Upper lobe of left lung (tissue), 6 donors: ENCODE results near the gene PMPCA. TPM values are rescaled to one million over a fixed set of nuclear protein-coding genes. Genes with fewer than 3 reads are reported as not detected.
A peak's percentile ranks its signal among the peaks of the same experiment; 100 is the strongest.
"Not testable (repeated sequence)": the region's sequence is repeated elsewhere in the genome, so short reads cannot be mapped to it uniquely, and the experiment has no call there.

Experiments
- ATAC-seq, 2 donors: fragments of 200-7000 bp; cut with Tn5 transposase; one replicate each; pipeline ENCODE4 v1.9.1; 2022; ENCODE audit warnings: mild to moderate bottlenecking in 2 of 2, moderate library complexity in 2 of 2; ENCODE audit not compliant: low FRiP score in 2 of 2
- DNase-seq, 2 donors: peaks; one replicate each; pipeline ENCODE4 v3.0.0-alpha.2; 2019 to 2020
- H3K27ac ChIP-seq, 4 donors: fragments of 200-600 bp; sonication (generic); one replicate each; pipeline ENCODE4 v1.5.1; 2016 to 2019
- H3K27me3 ChIP-seq, 4 donors: fragments of 200-600 bp; sonication (generic); one replicate each; pipeline ENCODE4 v1.5.1; 2017 to 2019
- H3K36me3 ChIP-seq, 4 donors: fragments of 200-600 bp; sonication (generic); one replicate each; pipeline ENCODE4 v1.5.1; 2016 to 2019
- H3K4me1 ChIP-seq, 4 donors: fragments of 200-600 bp; sonication (generic); one replicate each; pipeline ENCODE4 v1.5.1; 2018 to 2019
- H3K4me3 ChIP-seq, 4 donors: fragments of 200-600 bp; sonication (generic); one replicate each; pipeline ENCODE4 v1.5.1; 2017 to 2019; ENCODE audit warnings: mild to moderate bottlenecking in 2 of 4, moderate library complexity in 1 of 4
- H3K9me3 ChIP-seq, 4 donors: fragments of 200-600 bp; sonication (generic); one replicate each; pipeline ENCODE4 v1.5.1; 2018 to 2019
- EP300 ChIP-seq, 4 donors: sonication (generic); formaldehyde crosslinking; IDR thresholded peaks; one replicate each; pipeline ENCODE4 v1.5.1; 2017; ENCODE audit warnings: antibody characterized with exemption in 4 of 4, control low read depth in 2 of 4
- POLR2A ChIP-seq, 4 donors: fragments of 450-650 bp; IDR thresholded peaks; one replicate each; pipeline ENCODE4 v1.5.1; 2016 to 2017; ENCODE audit warnings: antibody characterized with exemption in 4 of 4, mild to moderate bottlenecking in 2 of 4
- POLR2AphosphoS5 ChIP-seq, 2 donors: sonication (generic); formaldehyde crosslinking; IDR thresholded peaks; one replicate each; pipeline ENCODE4 v1.5.1; 2017; ENCODE audit warnings: antibody characterized with exemption in 2 of 2
- WGBS, 2 donors: methylation state at CpG; one replicate each; pipeline ENCODE4 v1.1.5; 2017 to 2018; 5-methylcytosine and 5-hydroxymethylcytosine counted together
- total RNA-seq, 6 donors: library from RNA; depleted of rRNA in 4 of 6; stranded (reverse); fragments of >200 nt in 4 of 6; gene quantifications; one replicate each; pipeline versions ENCODE4 v1.1.0 to v1.2.1, GENCODE V29; 2016 to 2021
- TF ChIP-seq, protein P1 (sequence below), 6 experiments: fragments of 450-650 bp in 4 of 6; fragments of 200-600 bp in 2 of 6; sonication (generic) in 2 of 6; IDR thresholded peaks; one replicate each; pipeline ENCODE4 v1.5.1; 2016 to 2019; ENCODE audit warnings: antibody characterized with exemption in 6 of 6
- donor health status: DM: no; HTN: no; CAD: no; lungs with moderate emphysema.
- donor health status: DM: no; HTN: yes; CAD: no; lungs with severe emphysema.

Gene PMPCA
- total RNA-seq, 6 donors from 2014 or later: 30.4 to 48.2 (median 41.0) TPM

- no peak overlapping the region for H3K27ac ChIP-seq
These were observed 14.4 kb downstream of the PMPCA start for GRCh38 chr9:136424750-136425362.

DNA sequence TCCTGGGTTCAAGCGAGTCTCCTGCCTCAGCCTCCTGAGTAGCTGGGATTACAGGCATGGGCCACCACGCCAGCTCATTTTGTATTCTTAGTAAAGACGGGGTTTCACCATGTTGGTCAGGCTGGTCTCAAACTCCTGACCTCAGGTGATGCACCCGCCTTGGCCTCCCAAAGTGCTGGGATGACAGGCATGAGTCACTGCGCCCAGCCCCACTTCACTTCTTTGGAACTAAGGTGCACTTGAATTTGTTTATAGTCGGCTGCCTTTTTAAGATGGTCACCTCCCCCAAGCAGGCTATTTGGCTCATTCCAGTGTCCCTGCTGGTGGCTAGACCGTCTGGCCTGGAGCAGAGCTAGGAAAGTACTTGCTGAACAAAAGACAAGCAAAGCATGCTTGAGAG, 14.9 kb downstream of the PMPCA start:
- H3K36me3 ChIP-seq: peaks cover 14 to 70% (median 55%) of the 10 kb centered on the region in 4 donors
- H3K4me3 ChIP-seq, H3K27ac ChIP-seq, ATAC-seq, H3K9me3 ChIP-seq, H3K4me1 ChIP-seq, H3K27me3 ChIP-seq: not testable (repeated sequence)
- WGBS, 2 donors: 76 to 86% methylated on average over 7 of the region's 7 CpGs
- peak in 1 of 2 donors; percentile 9 for DNase-seq

More at GRCh38 chr9:136424750-136425362, 14.4 kb downstream of the PMPCA start:
- Histone ChIP-seq H3K4me1 (no peaks in the 10 kb centered on the region), H3K36me3 (peaks cover 14 to 70% (median 55%) of the 10 kb centered on the region in 4 donors), H3K27me3 (no peaks in the 10 kb centered on the region), H3K4me3 (no peak overlapping the region), H3K9me3 (no peaks in the 10 kb centered on the region)
- DNase-seq: peak in 1 of 2 donors; percentile 58
- no peak for ATAC-seq
- TF ChIP-seq POLR2AphosphoS5 (IDR thresholded peaks at IDR 0.05) (no peak), EP300 (IDR thresholded peaks at IDR 0.05) (no peak), POLR2A (IDR thresholded peaks at IDR 0.05) (no peak)
- TF ChIP-seq, protein P1, sequence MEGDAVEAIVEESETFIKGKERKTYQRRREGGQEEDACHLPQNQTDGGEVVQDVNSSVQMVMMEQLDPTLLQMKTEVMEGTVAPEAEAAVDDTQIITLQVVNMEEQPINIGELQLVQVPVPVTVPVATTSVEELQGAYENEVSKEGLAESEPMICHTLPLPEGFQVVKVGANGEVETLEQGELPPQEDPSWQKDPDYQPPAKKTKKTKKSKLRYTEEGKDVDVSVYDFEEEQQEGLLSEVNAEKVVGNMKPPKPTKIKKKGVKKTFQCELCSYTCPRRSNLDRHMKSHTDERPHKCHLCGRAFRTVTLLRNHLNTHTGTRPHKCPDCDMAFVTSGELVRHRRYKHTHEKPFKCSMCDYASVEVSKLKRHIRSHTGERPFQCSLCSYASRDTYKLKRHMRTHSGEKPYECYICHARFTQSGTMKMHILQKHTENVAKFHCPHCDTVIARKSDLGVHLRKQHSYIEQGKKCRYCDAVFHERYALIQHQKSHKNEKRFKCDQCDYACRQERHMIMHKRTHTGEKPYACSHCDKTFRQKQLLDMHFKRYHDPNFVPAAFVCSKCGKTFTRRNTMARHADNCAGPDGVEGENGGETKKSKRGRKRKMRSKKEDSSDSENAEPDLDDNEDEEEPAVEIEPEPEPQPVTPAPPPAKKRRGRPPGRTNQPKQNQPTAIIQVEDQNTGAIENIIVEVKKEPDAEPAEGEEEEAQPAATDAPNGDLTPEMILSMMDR (IDR thresholded peaks at IDR 0.05): no peak
- 90 to 92% methylated on average over 27 of the region's 27 CpGs for WGBS, 2 donors

DNA sequence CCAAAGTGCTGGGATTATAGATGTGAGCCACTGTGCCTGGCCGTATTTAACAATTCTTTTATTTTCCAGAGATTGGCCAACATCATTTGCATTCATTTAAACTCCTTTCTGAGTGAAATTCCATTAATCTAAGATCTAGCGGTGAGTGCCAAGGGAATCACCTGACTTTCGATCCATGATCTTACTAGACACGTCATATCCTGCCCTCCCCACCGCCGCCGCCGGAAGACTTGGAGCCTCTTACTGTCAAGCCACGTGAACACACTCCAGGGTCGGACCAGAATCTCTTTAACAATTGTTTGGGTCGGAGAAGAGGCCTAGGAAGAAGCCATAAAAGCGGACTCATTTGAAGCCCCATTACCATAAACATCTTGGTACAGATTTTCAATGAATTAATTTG, 16.3 kb downstream of the PMPCA start:
- peak in 1 of 2 donors; percentile 69 for DNase-seq
- 89 to 96% methylated on average over 12 of the region's 12 CpGs for WGBS, 2 donors
- Histone ChIP-seq H3K4me1 (no peaks in the 10 kb centered on the region), H3K9me3 (no peaks in the 10 kb centered on the region), H3K4me3 (no peak overlapping the region), H3K36me3 (peaks cover 9 to 64% (median 52%) of the 10 kb centered on the region in 4 donors), H3K27ac (no peak overlapping the region), H3K27me3 (no peaks in the 10 kb centered on the region)
- TF ChIP-seq, protein P1 (IDR thresholded peaks at IDR 0.05): no peak
- TF ChIP-seq POLR2AphosphoS5 (IDR thresholded peaks at IDR 0.05) (no peak), POLR2A (IDR thresholded peaks at IDR 0.05) (no peak), EP300 (IDR thresholded peaks at IDR 0.05) (no peak)
- ATAC-seq: no peak

DNA sequence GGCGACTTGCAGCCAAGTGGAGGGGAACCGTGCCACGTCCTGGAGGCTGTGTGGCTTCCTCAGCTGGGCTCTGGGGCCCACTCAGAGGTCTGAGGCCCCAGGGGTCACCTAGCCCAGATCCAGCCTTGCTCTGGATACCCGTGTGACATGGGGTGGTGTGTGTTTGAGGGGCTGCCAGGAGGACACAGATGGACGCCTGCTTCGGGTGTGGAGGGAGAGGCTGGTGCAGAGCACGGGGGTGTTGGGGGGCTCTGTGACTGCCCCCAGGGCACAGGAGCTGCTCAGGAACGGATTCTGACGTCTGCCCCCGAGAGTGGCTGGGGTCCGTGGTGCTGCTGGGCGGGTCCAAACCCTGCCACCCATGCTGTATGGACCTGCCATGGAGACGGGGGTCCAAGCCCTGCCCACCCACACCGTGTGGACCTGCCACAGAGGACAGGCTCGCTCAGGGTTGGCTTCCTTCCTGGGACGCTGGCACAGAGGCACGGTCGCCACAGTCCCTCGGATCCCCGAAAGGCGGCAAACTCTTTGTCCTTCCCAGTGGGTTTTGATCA, 18.7 kb downstream of the PMPCA start:
- DNase-seq: no peak
- Histone ChIP-seq H3K27me3 (no peaks in the 10 kb centered on the region), H3K36me3 (peaks cover 0 to 58% (median 38%) of the 10 kb centered on the region in 4 donors), H3K4me3 (no peak overlapping the region), H3K4me1 (no peaks in the 10 kb centered on the region), H3K9me3 (no peaks in the 10 kb centered on the region), H3K27ac (no peak overlapping the region)
- no peak for ATAC-seq
- WGBS, 2 donors: 84 to 90% methylated on average over 4 to 21 of the region's 21 CpGs
- no peak for TF ChIP-seq POLR2A (IDR thresholded peaks at IDR 0.05)
- TF ChIP-seq POLR2AphosphoS5 (IDR thresholded peaks at IDR 0.05): no peak
- TF ChIP-seq, protein P1 (IDR thresholded peaks at IDR 0.05): no peak
- TF ChIP-seq EP300 (IDR thresholded peaks at IDR 0.05): no peak

DNA sequence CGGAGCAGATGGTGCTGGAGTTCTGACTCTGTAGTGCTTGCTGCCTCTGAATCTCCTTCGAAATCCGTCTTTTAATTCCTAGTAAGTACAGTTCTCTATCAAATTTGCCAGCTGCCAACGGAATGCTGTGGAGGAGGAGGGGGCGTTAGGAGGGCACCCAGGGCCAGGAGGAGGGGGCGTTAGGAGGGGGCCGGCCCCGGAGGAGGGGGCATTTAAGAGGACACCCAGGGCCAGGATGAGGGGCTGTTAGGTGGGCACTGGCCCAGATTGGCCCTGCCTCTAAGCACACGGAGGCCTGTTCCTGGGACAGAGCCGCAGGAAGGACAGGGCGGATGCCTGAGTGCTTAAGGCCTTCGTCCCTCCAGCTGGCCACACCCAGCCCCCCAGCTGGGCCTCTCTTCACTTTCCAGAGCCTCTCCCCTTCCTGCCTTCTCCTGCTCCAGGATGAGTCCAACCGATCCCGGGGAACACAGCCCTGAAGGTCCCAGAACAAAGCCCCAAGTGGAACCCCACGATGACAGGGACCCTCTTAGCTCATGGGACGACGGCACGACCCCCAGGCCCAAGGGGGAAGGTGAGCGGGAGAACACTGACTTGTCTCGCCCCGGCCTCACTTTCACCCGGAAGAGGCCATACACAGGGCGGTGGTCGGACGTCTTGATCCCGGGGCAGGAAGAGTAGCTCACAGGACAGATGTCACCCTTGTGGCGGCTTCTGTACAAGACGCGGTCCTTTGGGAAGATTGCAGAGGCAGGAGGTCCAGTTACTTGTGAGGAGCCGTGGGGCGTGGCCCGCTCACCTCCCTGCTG, 19.4 kb downstream of the PMPCA start:
- Histone ChIP-seq H3K27ac (no peak overlapping the region), H3K36me3 (peaks cover 0 to 51% (median 34%) of the 10 kb centered on the region in 4 donors), H3K9me3 (no peaks in the 10 kb centered on the region), H3K4me1 (no peaks in the 10 kb centered on the region), H3K4me3 (no peak overlapping the region), H3K27me3 (no peaks in the 10 kb centered on the region)
- no peak for TF ChIP-seq POLR2A (IDR thresholded peaks at IDR 0.05)
- TF ChIP-seq, protein P1 (IDR thresholded peaks at IDR 0.05): no peak
- TF ChIP-seq EP300 (IDR thresholded peaks at IDR 0.05): no peak
- TF ChIP-seq POLR2AphosphoS5 (IDR thresholded peaks at IDR 0.05): no peak
- ATAC-seq (peak; percentile 5 to 15), DNase-seq (no peak)
- 82 to 84% methylated on average over 11 to 32 of the region's 32 CpGs for WGBS, 2 donors
